Muscle of leg (tissue), 9 donors: Measurements from ENCODE around the gene NPIPB5. TPM values are rescaled to one million over a fixed set of nuclear protein-coding genes. Genes with fewer than 3 reads are reported as not detected.

Experiments
- polyA plus RNA-seq, 8 donors: library from polyadenylated mRNA; unstranded; fragments of 120-200 nt; gene quantifications; one replicate each; pipeline versions ENCODE4 v1.2.1 to v1.2.3, GENCODE V29; 2013; ENCODE audit warnings: inconsistent platforms in 1 of 8, low replicate concordance in 1 of 8; ENCODE audit not compliant: insufficient read length in 8 of 8, insufficient read depth in 1 of 8
- total RNA-seq: library from RNA; stranded (reverse); fragments of 120-200 nt; gene quantifications from one replicate; pipeline ENCODE4 v1.2.4, GENCODE V29; 2013

NPIPB5 gene
- total and polyA plus RNA-seq, 9 donors: 18.3 to 174 (median 70.4) TPM

Other genes starting within 250 kb of the NPIPB5 start
- gene POLR3E, start 213.5 kb upstream of the NPIPB5 start, total RNA-seq: 29.7 TPM
- 10 to 100 TPM; 30.7 to 43.4 (median 35.8) TPM for gene POLR3E, start 213.5 kb upstream of the NPIPB5 start, polyA plus RNA-seq
- 15.3 TPM for gene CDR2, start 136.3 kb upstream of the NPIPB5 start, total RNA-seq
- gene CDR2, start 136.3 kb upstream of the NPIPB5 start, polyA plus RNA-seq: 10 to 100 TPM; 13.5 to 29.5 (median 17.6) TPM